HG02763 (cell line): ENCODE results near the gene GPRC6A.

Source experiments
- ATAC-seq: cut with Tn5 transposase; IDR thresholded peaks from one replicate; pipeline ENCODE4 v1.9.1; 2021; ENCODE audit warnings: mild to moderate bottlenecking, moderate library complexity; ENCODE audit not compliant: unreplicated experiment

The GPRC6A gene

GRCh38 chr6:116797585-116797984, 31.3 kb downstream of the GPRC6A start:
- no peak for ATAC-seq

DNA sequence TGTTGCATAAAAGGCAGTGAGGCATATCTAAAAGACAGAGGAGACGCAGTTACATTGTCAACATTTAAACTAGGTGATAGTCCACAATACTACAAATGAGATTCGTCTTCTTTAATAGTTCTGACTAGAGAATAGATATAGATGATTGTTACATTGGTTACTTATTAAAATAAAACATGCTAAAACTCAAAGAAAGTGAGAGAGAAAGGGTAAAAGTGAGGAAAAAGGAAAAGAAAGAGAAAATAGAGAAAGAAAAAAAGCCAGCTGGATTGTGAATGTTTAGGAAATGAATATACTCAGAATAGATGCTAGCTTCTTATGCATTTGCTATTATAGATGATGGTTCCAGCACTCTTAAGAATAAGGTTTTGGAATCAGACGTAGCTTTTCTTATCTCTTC, 35.7 kb downstream of the GPRC6A start:
- no peak for ATAC-seq

GRCh38 chr6:116783852-116784251, 45.0 kb downstream of the GPRC6A start:
- no peak for ATAC-seq

GRCh38 chr6:116779573-116780164, 49.2 kb downstream of the GPRC6A start:
- no peak for ATAC-seq

- no peak for ATAC-seq
These were observed 55.0 kb downstream of the GPRC6A start for GRCh38 chr6:116773886-116774285.

- no peak for ATAC-seq
These were observed 56.4 kb downstream of the GPRC6A start for GRCh38 chr6:116772450-116772849.

DNA sequence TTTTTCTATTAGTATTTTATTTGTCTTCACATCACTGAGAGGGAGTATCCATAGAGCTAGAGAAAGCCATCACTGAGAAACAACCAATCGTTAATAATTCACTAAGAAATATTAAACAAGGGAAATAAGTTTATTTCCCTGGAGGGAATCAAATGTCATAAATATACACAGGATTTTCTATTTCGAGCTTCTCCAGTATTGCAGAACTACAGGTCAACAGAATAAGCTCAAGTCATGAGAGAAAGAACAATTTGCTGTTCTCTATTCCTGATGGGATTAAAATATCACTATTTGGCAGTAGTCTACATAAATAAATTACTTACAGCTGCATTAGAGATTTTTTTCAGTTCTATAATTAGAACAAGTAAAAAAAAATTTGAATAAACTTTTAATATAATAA, 61.2 kb downstream of the GPRC6A start:
- no peak for ATAC-seq

DNA sequence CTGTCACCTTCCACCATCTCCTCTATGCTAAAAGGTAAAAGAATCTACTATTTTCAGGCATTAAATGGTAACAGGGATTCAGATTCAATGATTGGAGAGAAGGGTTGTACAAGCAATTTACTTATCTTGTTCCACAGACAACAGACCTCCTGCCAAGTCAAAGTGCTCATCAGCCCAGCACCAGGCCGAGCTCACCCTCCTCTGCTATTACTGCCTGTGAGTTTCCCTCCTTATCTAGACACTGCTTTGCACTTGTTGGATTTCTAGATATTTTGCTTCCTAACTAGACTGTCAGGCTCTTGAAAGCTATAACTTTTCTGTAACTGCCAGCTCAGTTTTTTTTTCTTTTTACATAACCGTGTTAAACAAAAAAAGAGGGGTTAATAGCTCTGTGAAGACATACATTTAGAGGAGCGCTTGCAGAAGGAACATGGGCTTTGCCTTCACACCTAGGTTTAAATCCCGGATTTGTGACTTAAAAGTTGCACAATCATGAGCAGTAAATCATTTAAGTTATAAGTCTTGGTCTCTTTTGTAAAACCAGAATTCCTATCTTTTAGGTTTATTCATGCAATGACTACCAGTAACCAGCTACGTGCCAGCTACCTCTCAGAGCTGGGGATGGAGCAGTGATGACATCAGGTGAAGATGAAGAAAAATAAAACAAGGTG, 62.2 kb downstream of the GPRC6A start:
- ATAC-seq = no peak

DNA sequence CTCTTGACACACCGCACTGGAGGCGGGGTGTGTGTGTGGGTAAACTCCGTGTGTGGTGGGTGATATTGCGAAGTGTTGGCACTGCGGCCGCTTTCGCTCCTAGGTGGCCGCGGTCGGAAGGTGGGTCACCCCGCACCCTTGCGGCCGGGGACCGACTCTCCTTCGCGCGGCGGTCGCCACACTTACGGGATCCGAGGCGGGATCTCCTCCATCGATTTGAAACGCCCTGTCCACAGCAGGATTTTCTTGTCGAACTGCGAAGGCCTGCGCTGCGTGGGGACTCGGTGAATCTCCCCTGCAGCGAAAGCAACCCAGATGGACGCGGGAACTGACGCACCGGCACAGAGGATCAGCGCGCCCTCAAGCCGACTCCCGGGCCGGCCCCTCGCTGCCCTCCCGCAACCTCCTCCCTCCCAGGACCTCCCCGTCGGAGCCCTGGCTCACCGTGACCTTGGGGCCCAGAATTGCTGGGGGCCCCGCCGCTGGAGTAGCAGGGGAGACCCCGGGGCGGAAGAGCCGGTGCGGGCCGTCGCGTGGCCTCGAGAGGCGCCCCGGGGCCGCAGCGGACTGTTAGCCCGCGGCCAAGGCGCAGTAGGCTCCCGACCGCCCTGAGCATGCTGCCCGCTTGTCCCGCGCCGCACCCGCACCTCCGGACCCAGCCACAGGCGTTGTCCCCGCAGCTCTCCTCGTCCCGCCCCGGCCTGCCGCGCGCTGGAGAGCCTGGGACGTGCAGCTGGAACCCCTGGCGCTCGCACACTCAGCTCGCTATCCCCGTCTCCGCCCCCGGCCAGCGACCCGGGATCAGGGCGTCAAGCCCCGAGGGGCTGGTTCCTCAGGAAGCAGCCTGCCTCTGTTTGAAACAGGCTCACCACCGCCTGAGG, 63.7 kb downstream of the GPRC6A start, which contains the start of gene FAM162B:
FAM162B (minus strand) TSS at position 759 of the 881 bp plus-strand sequence; CDS start at position 616, 143 bp downstream.
- ATAC-seq = no peak

GRCh38 chr6:116764629-116764960, 64.3 kb downstream of the GPRC6A start:
- no peak for ATAC-seq

- ATAC-seq = no peak
These were observed 64.8 kb downstream of the GPRC6A start for GRCh38 chr6:116763906-116764628.

- ATAC-seq = no peak
These were observed 65.8 kb downstream of the GPRC6A start for GRCh38 chr6:116763048-116763447.

DNA sequence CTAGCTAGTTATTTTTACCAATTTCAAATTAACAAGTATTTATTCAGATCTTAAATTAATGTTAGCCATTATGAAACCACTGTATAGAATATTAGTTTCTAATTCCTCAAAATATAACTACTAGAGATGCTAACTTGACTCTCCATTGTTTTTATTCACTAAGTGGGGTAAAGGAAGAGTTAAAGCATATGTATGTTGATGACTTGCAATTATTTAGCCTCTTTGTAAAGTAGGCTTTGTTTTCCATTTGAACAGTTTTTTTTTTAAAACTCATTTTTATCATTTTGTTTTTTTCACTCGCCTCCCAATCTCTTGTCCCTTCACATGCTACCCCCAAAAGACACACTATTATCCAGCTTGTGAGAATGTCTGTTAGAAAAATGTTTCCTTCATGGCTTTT, 66.6 kb downstream of the GPRC6A start:
- ATAC-seq = no peak

- no peak for ATAC-seq
These were observed 67.1 kb downstream of the GPRC6A start for GRCh38 chr6:116761779-116762178.

DNA sequence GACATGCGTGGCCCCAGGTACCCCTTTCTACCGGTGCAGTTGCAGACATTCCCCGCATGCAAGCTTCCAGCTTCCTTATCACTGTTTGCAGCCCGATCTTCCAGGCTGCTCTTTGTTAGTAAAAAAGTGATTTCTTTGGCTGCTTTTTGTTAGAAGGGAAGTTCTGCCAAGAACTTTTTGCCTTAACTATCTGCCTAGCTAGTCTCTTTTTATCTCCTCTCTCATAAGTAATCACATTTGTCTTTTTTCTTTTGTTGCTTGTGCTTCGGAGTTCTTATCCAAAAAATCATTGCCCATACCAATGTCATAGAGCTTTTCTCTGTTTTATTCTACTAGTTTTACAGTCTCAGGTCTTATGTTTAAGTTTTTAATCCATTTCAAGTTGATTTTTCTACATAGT, 83.7 kb downstream of the GPRC6A start:
- no peak for ATAC-seq
